ENCODE results near the gene GLMN. TPM values are rescaled to one million over a fixed set of nuclear protein-coding genes. Genes with fewer than 3 reads are reported as not detected.

The GLMN gene
- total RNA-seq, 1 experiment from 2014 or later: 23.6 TPM

DNA sequence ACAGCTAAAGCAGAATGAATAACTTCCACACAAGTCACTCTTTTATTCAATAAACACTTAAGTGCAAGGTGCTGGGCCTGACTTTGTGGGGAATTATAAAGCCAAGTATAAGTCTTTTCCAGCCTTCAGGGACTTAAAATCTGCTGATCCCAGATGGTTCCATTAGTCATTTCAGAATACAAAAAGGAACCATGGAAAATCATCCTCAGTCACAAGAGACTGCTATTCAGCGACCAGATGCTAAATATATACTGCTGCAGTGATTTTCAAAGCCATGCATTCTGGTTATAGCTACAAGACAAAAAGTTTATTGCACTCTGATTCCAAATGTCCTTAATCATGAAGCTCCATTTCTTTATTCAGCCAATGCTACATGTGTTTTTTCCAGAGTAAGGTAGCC, 25.7 kb downstream of the GLMN start:
- Histone ChIP-seq H3K23me2 (ENCODE audit: insufficient read length, low read depth, low read length, poor library complexity, severe bottlenecking) (no peaks in the 10 kb centered on the region), H3K79me1 (ENCODE audit: insufficient read depth, low read depth, low read length, poor library complexity, severe bottlenecking) (no peaks in the 10 kb centered on the region), H2BK5ac (ENCODE audit: insufficient read length, low read length) (no peak overlapping the region), H3K4ac (ENCODE audit: low read depth, low read length) (no peak overlapping the region), H4K91ac (ENCODE audit: insufficient read length, low read depth, low read length) (no peak overlapping the region), H3K4me2 (ENCODE audit: insufficient read depth, insufficient read length, low read length) (no peak overlapping the region), H3K14ac (ENCODE audit: insufficient read depth, low read length) (no peak overlapping the region), H3K56ac (ENCODE audit: insufficient read length, low read depth, low read length) (no peak overlapping the region), H3K18ac (ENCODE audit: insufficient read length, low read depth, low read length) (no peak overlapping the region), H3T11ph (ENCODE audit: low read length) (no peak overlapping the region), H2AFZ (ENCODE audit: low read length) (no peak overlapping the region), H2BK15ac (ENCODE audit: low read depth, low read length) (no peak overlapping the region), H4K8ac (replicated peaks; ENCODE audit: insufficient read length, low read depth, low read length) (no peak overlapping the region), H3K27me3 (ENCODE audit: insufficient read depth, low read length) (no peaks in the 10 kb centered on the region), H2AK5ac (ENCODE audit: insufficient read length, low read length) (no peak overlapping the region), H3K4me1 (ENCODE audit: insufficient read depth, low read length) (no peaks in the 10 kb centered on the region), H2BK12ac (ENCODE audit: insufficient read length, low read depth, low read length) (no peak overlapping the region), H3K9ac (ENCODE audit: extremely low read depth, insufficient read length, low read length) (no peak overlapping the region), H3K23ac (ENCODE audit: insufficient read length, low read depth, low read length) (no peak overlapping the region), H2BK120ac (ENCODE audit: low read depth, low read length, poor library complexity, severe bottlenecking) (no peak overlapping the region), H3K79me2 (ENCODE audit: insufficient read depth, low read length) (no peaks in the 10 kb centered on the region), H3K9me3 (ENCODE audit: control insufficient read depth, low read depth, low read length) (no peaks in the 10 kb centered on the region), H3K27ac (ENCODE audit: insufficient read length, low read depth, low read length) (no peak overlapping the region), H4K20me1 (ENCODE audit: control insufficient read depth, insufficient read depth, insufficient read length) (no peaks in the 10 kb centered on the region), H2BK20ac (ENCODE audit: low read depth, low read length, poor library complexity, severe bottlenecking) (no peak overlapping the region), H4K5ac (ENCODE audit: insufficient read length, low read depth, low read length) (no peak overlapping the region)
- no CpG with 5 or more reads among the region's 1 CpG for WGBS (ENCODE audit: extremely low coverage, insufficient read length, low lambda C conversion rate)
- no peak overlapping the region for H3K4me3 Mint-ChIP-seq
- TF ChIP-seq, protein P1, sequence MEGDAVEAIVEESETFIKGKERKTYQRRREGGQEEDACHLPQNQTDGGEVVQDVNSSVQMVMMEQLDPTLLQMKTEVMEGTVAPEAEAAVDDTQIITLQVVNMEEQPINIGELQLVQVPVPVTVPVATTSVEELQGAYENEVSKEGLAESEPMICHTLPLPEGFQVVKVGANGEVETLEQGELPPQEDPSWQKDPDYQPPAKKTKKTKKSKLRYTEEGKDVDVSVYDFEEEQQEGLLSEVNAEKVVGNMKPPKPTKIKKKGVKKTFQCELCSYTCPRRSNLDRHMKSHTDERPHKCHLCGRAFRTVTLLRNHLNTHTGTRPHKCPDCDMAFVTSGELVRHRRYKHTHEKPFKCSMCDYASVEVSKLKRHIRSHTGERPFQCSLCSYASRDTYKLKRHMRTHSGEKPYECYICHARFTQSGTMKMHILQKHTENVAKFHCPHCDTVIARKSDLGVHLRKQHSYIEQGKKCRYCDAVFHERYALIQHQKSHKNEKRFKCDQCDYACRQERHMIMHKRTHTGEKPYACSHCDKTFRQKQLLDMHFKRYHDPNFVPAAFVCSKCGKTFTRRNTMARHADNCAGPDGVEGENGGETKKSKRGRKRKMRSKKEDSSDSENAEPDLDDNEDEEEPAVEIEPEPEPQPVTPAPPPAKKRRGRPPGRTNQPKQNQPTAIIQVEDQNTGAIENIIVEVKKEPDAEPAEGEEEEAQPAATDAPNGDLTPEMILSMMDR (conservative IDR thresholded peaks at IDR 0.05): no peak
- H3K27ac Mint-ChIP-seq: no peak overlapping the region
- H3K27me3 Mint-ChIP-seq (ENCODE audit: low read depth): no peaks in the 10 kb centered on the region
- H3K9me3 Mint-ChIP-seq: no peaks in the 10 kb centered on the region
- H3K4me1 Mint-ChIP-seq: no peaks in the 10 kb centered on the region
- H3K36me3 Mint-ChIP-seq (ENCODE audit: insufficient read depth in 1 of 3, low read depth in 3 of 3): peaks cover 4 to 43% (median 42%) of the 10 kb centered on the region in 3 experiments; a peak in 6 of 7 replicates
- DNase-seq: no peak
